Measurements from ENCODE around the gene KRTAP12-2. TPM values are rescaled to one million over a fixed set of nuclear protein-coding genes. Genes with fewer than 3 reads are reported as not detected.
A peak's percentile ranks its signal among the peaks of the same experiment; 100 is the strongest.
"Not testable (repeated sequence)": the region's sequence is repeated elsewhere in the genome, so short reads cannot be mapped to it uniquely, and the experiment has no call there.

The KRTAP12-2 gene
- total and polyA plus RNA-seq, 8 donors = not detected

- no peaks in the 10 kb centered on the region for H3K4me1 ChIP-seq
- no peak for TF ChIP-seq CTCF (IDR thresholded peaks at IDR 0.05)
- ATAC-seq = no peak
- intact Hi-C loops (cut with DNase I) = no loop called here
- no peaks in the 10 kb centered on the region for H3K9me3 ChIP-seq
- WGBS, 2 donors = 63 to 69% methylated on average over 16 to 18 of the region's 18 CpGs
- no peak for DNase-seq
- H3K4me3 ChIP-seq = no peak overlapping the region
- no peak for FAIRE-seq
- H3K27me3 ChIP-seq = no peaks in the 10 kb centered on the region
- H3K36me3 ChIP-seq = no peaks in the 10 kb centered on the region
- H3K27ac ChIP-seq = no peak overlapping the region
Measured at GRCh38 chr21:44628707-44629391, 37.9 kb downstream of the KRTAP12-2 start.

- H3K9me3 ChIP-seq; H3K27me3 ChIP-seq; intact Hi-C loops (cut with DNase I); H3K27ac ChIP-seq; DNase-seq; FAIRE-seq; ATAC-seq; H3K4me1 ChIP-seq; H3K36me3 ChIP-seq; H3K4me3 ChIP-seq: not testable (repeated sequence)
- WGBS, 2 donors = 37 to 54% methylated on average over 9 to 15 of the region's 15 CpGs
Measured at GRCh38 chr21:44627831-44628233, 38.9 kb downstream of the KRTAP12-2 start.

GRCh38 chr21:44627181-44627822 lies 39.4 kb downstream of the KRTAP12-2 start:
- WGBS, 2 donors = 52 to 77% methylated on average over 11 to 20 of the region's 20 CpGs
- H3K27ac ChIP-seq; H3K27me3 ChIP-seq; intact Hi-C loops (cut with DNase I); H3K4me1 ChIP-seq; H3K36me3 ChIP-seq; H3K9me3 ChIP-seq; H3K4me3 ChIP-seq; ATAC-seq; FAIRE-seq: not testable (repeated sequence)
- DNase-seq = peak in 1 of 6 donors; percentile 34

GRCh38 chr21:44626673-44627143 lies 40.0 kb downstream of the KRTAP12-2 start, which contains the start of gene KRTAP10-9:
Gene KRTAP10-9, plus strand, starts transcription at chr21:44627093. Its CDS starts 79 bp downstream, at chr21:44627172.
- ATAC-seq (no peak), DNase-seq (no peak), FAIRE-seq (no peak)
- H3K4me3 ChIP-seq = no peak within 1 kb of the TSS
- no peak for TF ChIP-seq CTCF (IDR thresholded peaks at IDR 0.05)
- WGBS, 2 donors = 38 to 47% methylated on average over 5 to 7 of the region's 7 CpGs
- no peak within 1 kb of the TSS for H3K27ac ChIP-seq
- intact Hi-C loops (cut with DNase I) = no loop called here
- H3K4me1 ChIP-seq = no peaks in the 10 kb centered on the region
- no peaks in the 10 kb centered on the region for H3K36me3 ChIP-seq
- H3K27me3 ChIP-seq = no peaks in the 10 kb centered on the region
- no peaks in the 10 kb centered on the region for H3K9me3 ChIP-seq

- ATAC-seq = no peak
- Histone ChIP-seq H3K36me3 (no peaks in the 10 kb centered on the region), H3K27ac (no peak overlapping the region), H3K4me1 (no peaks in the 10 kb centered on the region), H3K9me3 (no peaks in the 10 kb centered on the region), H3K27me3 (no peaks in the 10 kb centered on the region), H3K4me3 (no peak overlapping the region)
- intact Hi-C loops (cut with DNase I) = no loop called here
- no peak for FAIRE-seq
- no peak for TF ChIP-seq CTCF (IDR thresholded peaks at IDR 0.05)
- DNase-seq = peak in 1 of 6 donors; percentile 22
- WGBS, 2 donors = 59 to 71% methylated on average over 10 of the region's 10 CpGs
Measured at GRCh38 chr21:44626262-44626661, 40.5 kb downstream of the KRTAP12-2 start.

GRCh38 chr21:44625756-44626155 lies 41.0 kb downstream of the KRTAP12-2 start:
- H3K4me1 ChIP-seq = no peaks in the 10 kb centered on the region
- no peaks in the 10 kb centered on the region for H3K27me3 ChIP-seq
- 67 to 83% methylated on average over 7 of the region's 7 CpGs for WGBS, 2 donors
- H3K36me3 ChIP-seq = no peaks in the 10 kb centered on the region
- DNase-seq (no peak), FAIRE-seq (no peak), ATAC-seq (no peak)
- H3K9me3 ChIP-seq = no peaks in the 10 kb centered on the region
- H3K4me3 ChIP-seq = no peak overlapping the region
- TF ChIP-seq CTCF (IDR thresholded peaks at IDR 0.05) = no peak
- H3K27ac ChIP-seq = no peak overlapping the region
- intact Hi-C loops (cut with DNase I) = no loop called here
